Colonic mucosa (tissue), 4 donors: ENCODE data around the gene GNG7. TPM values are rescaled to one million over a fixed set of nuclear protein-coding genes. Genes with fewer than 3 reads are reported as not detected.
"Not testable (repeated sequence)": the region's sequence is repeated elsewhere in the genome, so short reads cannot be mapped to it uniquely, and the experiment has no call there.

ENCODE experiments used
- DNase-seq: peaks from one replicate; pipeline ENCODE4 v3.0.0-alpha.2; 2020
- H3K27ac ChIP-seq: fragments of 200-600 bp; one replicate; pipeline ENCODE4 v1.8.0; 2021
- H3K27me3 ChIP-seq: fragments of 200-600 bp; one replicate; pipeline ENCODE4 v1.8.0; 2021
- H3K36me3 ChIP-seq: fragments of 200-600 bp; one replicate; pipeline ENCODE4 v1.8.0; 2021
- H3K4me1 ChIP-seq: fragments of 200-600 bp; one replicate; pipeline ENCODE4 v1.8.0; 2021; ENCODE audit warnings: mild to moderate bottlenecking
- H3K4me3 ChIP-seq: fragments of 200-600 bp; one replicate; pipeline ENCODE4 v1.8.0; 2021
- H3K9ac ChIP-seq, 2 donors: one replicate each; pipeline ENCODE4 v1.7.0; 2013; ENCODE audit warnings: control low read depth in 2 of 2, low read depth in 2 of 2, low read length in 2 of 2
- H3K9me3 ChIP-seq: fragments of 200-600 bp; one replicate; pipeline ENCODE4 v1.8.0; 2021
- intact Hi-C: fragments of 100-400 bp; cut with DNase I; formaldehyde crosslinking; loops from one replicate; pipeline ENCODE4 v1.14.1; 2022
- total RNA-seq, 2 donors: library from RNA; stranded (reverse); fragmentation: NEBNext Ultra II Directional in 1 of 2; extraction: Animal tissue kit (Norgen Biotek cat#: 25700) in 1 of 2; gene quantifications; one replicate each; pipeline ENCODE4 v1.2.1, GENCODE V29; 2021
- TF ChIP-seq, protein P1 (sequence below): fragments of 200-600 bp; IDR thresholded peaks from one replicate; pipeline ENCODE4 v1.8.0; 2022; ENCODE audit warnings: antibody characterized with exemption, mild to moderate bottlenecking
- donor health status: healthy.
- donor health status: DM: no; HTN: no; CAD: no.
- donor health status: DM: no; HTN: no; CAD: no.

Gene GNG7
- total RNA-seq, 2 donors from 2014 or later = 1.5 to 3.2 TPM

DNA sequence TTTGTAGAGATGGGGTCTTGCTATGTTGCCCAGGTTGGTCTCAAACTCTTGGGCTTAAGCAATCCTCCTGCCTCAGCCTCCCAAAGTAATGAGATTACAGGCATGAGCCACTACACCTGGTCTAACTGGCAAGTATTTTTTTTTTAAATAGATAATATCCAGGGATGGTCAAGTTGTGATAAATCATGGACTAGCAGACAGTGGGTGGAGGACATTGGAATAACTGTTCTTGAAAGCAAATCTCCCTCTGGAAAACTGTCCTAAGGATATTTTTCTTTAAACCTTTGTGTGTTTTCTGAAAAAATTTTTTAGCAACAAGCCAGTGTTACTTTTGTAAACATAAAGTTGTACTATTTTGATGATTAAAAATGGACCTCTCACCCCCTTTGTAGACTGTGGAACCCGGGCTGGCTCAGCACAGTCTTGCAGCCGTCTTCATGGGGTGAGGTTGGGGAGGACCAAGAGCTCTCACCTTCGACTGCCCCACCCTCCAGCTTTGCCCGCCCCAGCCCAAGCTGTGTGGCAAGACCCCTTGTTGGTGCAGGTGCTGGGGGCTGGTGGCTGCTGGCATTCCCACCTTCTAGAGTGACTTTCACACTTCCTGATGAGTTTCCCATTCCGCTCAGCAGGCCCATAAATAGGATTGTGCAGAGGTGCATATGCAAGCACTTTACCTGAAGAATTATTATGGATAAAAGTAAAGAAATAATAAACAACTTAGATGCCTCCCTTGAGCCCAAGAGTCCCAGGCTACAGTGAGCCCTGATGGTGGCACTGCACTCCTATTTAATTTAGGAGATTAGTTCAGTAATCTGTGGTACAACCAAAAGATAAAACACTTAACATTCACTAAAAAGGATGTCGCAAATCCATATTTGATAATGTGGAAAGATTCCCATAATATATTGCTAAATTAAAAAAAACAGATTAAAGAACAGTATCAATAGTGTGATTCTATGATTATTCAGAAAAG lies 119.2 kb downstream of the GNG7 start:
- H3K9me3 ChIP-seq = no peaks in the 10 kb centered on the region
- TF ChIP-seq, protein P1, sequence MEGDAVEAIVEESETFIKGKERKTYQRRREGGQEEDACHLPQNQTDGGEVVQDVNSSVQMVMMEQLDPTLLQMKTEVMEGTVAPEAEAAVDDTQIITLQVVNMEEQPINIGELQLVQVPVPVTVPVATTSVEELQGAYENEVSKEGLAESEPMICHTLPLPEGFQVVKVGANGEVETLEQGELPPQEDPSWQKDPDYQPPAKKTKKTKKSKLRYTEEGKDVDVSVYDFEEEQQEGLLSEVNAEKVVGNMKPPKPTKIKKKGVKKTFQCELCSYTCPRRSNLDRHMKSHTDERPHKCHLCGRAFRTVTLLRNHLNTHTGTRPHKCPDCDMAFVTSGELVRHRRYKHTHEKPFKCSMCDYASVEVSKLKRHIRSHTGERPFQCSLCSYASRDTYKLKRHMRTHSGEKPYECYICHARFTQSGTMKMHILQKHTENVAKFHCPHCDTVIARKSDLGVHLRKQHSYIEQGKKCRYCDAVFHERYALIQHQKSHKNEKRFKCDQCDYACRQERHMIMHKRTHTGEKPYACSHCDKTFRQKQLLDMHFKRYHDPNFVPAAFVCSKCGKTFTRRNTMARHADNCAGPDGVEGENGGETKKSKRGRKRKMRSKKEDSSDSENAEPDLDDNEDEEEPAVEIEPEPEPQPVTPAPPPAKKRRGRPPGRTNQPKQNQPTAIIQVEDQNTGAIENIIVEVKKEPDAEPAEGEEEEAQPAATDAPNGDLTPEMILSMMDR = no peak
- no peak for DNase-seq
- H3K4me3 ChIP-seq = no peak overlapping the region
- no peaks in the 10 kb centered on the region for H3K36me3 ChIP-seq
- intact Hi-C loops = no loop called here
- no peaks in the 10 kb centered on the region for H3K27me3 ChIP-seq
- H3K27ac ChIP-seq = no peak overlapping the region
- H3K9ac ChIP-seq = no peak overlapping the region
- peaks cover 6% of the 10 kb centered on the region for H3K4me1 ChIP-seq

GRCh38 chr19:2580396-2580795 lies 122.1 kb downstream of the GNG7 start:
- H3K27ac ChIP-seq, intact Hi-C loops, DNase-seq, H3K4me3 ChIP-seq, H3K9me3 ChIP-seq, H3K9ac ChIP-seq, H3K27me3 ChIP-seq, H3K36me3 ChIP-seq: not testable (repeated sequence)
- H3K4me1 ChIP-seq = peaks cover 10% of the 10 kb centered on the region

- H3K9me3 ChIP-seq = no peaks in the 10 kb centered on the region
- TF ChIP-seq, protein P1 = peak; percentile 32
- peak overlapping the region; percentile 71 to 76 for H3K9ac ChIP-seq
- no peak for DNase-seq
- H3K27me3 ChIP-seq = no peaks in the 10 kb centered on the region
- no peaks in the 10 kb centered on the region for H3K36me3 ChIP-seq
- H3K27ac ChIP-seq = peak overlapping the region; percentile 58
- intact Hi-C loops = loop anchor here (2.0 kb wide), 1 partner anchor 105 kb away; no protein-coding TSS in a partner anchor
- peaks cover 10% of the 10 kb centered on the region for H3K4me1 ChIP-seq
- H3K4me3 ChIP-seq = no peak overlapping the region
Observed at GRCh38 chr19:2579678-2580280, 122.7 kb downstream of the GNG7 start.

- H3K4me1 ChIP-seq = peaks cover 10% of the 10 kb centered on the region
- peak; percentile 88 for DNase-seq
- TF ChIP-seq, protein P1 = peak; percentile 71
- H3K9ac ChIP-seq = peak overlapping the region; percentile 71 to 76
- intact Hi-C loops = loop anchor here (2.0 kb wide), 1 partner anchor 104 kb away; no protein-coding TSS in a partner anchor
- H3K9me3 ChIP-seq = no peaks in the 10 kb centered on the region
- H3K27me3 ChIP-seq = no peaks in the 10 kb centered on the region
- H3K27ac ChIP-seq = peak overlapping the region; percentile 58
- no peaks in the 10 kb centered on the region for H3K36me3 ChIP-seq
- H3K4me3 ChIP-seq = peak overlapping the region; percentile 14
Observed at GRCh38 chr19:2578901-2579677, 123.4 kb downstream of the GNG7 start.

- intact Hi-C loops = loop anchor here (2.0 kb wide), 1 partner anchor 104 kb away; no protein-coding TSS in a partner anchor
- TF ChIP-seq, protein P1 = no peak
- H3K9ac ChIP-seq = peak overlapping the region in 1 of 2 donors; percentile 76
- peaks cover 10% of the 10 kb centered on the region for H3K4me1 ChIP-seq
- H3K36me3 ChIP-seq = no peaks in the 10 kb centered on the region
- H3K27ac ChIP-seq = peak overlapping the region; percentile 58
- no peaks in the 10 kb centered on the region for H3K9me3 ChIP-seq
- peak overlapping the region; percentile 14 for H3K4me3 ChIP-seq
- DNase-seq = peak; percentile 52
- H3K27me3 ChIP-seq = no peaks in the 10 kb centered on the region
Observed at GRCh38 chr19:2578391-2578890, 124.1 kb downstream of the GNG7 start.
